K562 (cell line): ENCODE measurements around the gene ZNF106. TPM values are rescaled to one million over a fixed set of nuclear protein-coding genes. Genes with fewer than 3 reads are reported as not detected.

Source experiments
- ARID1B ChIP-seq: fragments of 450-650 bp; IDR thresholded peaks from 2 replicates; pipeline ENCODE4 v1.6.1; 2016; ENCODE audit warnings: antibody characterized with exemption, mild to moderate bottlenecking, inconsistent platforms
- CEBPB ChIP-seq: fragments of 450-650 bp; IDR thresholded peaks from 2 replicates; pipeline ENCODE4 v1.6.1; 2016; ENCODE audit warnings: missing genetic modification characterization, missing compliant biosample characterization
- CHD2 ChIP-seq: IDR thresholded peaks from 2 replicates; pipeline ENCODE4 v1.6.1; 2011; ENCODE audit warnings: low read depth, low read length
- CREM ChIP-seq: IDR thresholded peaks from 2 replicates; pipeline ENCODE4 v1.6.1; 2014; ENCODE audit warnings: antibody characterized with exemption, low read depth
- FOXA3 ChIP-seq, 2 experiments: fragments of 450-650 bp in 1 of 2; sonication (generic) in 1 of 2; formaldehyde crosslinking; IDR thresholded peaks in 1 of 2; conservative IDR thresholded peaks in 1 of 2; 2 replicates each; pipeline versions ENCODE4 v1.4.0 to v1.8.0; 2020 to 2022; ENCODE audit warnings: mild to moderate bottlenecking in 2 of 2, missing genetic modification reagents in 1 of 2
- FOXJ3 ChIP-seq: sonication (generic); formaldehyde crosslinking; IDR thresholded peaks from 2 replicates; pipeline ENCODE4 v1.4.0; 2020; ENCODE audit warnings: mild to moderate bottlenecking, missing genetic modification reagents
- GTF2A2 ChIP-seq: IDR thresholded peaks from 2 replicates; pipeline ENCODE4 v1.6.1; 2016; ENCODE audit warnings: mild to moderate bottlenecking, missing genetic modification characterization, missing compliant biosample characterization
- HMG20B ChIP-seq: fragments of 250-450 bp; sonication (Bioruptor Pico); IDR thresholded peaks from 2 replicates; pipeline ENCODE4 v1.5.0; 2021; ENCODE audit warnings: mild to moderate bottlenecking
- KLF6 ChIP-seq: fragments of 250-450 bp; sonication (Bioruptor Pico); IDR thresholded peaks from 2 replicates; pipeline ENCODE4 v1.4.0; 2020; ENCODE audit warnings: mild to moderate bottlenecking, moderate library complexity, borderline replicate concordance
- NKRF ChIP-seq: fragments of 450-650 bp; IDR thresholded peaks from 2 replicates; pipeline ENCODE4 v1.6.1; 2016; ENCODE audit warnings: borderline replicate concordance
- PHTF2 ChIP-seq: fragments of 250-450 bp; sonication (Bioruptor Pico); IDR thresholded peaks from 2 replicates; pipeline ENCODE4 v1.5.0; 2021; ENCODE audit warnings: mild to moderate bottlenecking
- RBFOX2 ChIP-seq: fragments of 200-400 bp; formaldehyde crosslinking; IDR thresholded peaks from 2 replicates; pipeline ENCODE4 v1.6.1; 2017; ENCODE audit warnings: low read depth, mild to moderate bottlenecking, low read length, moderate library complexity
- RBM39 ChIP-seq: fragments of 200-400 bp; formaldehyde crosslinking; optimal IDR thresholded peaks from 2 replicates; pipeline ENCODE3; 2018; ENCODE audit warnings: low read depth, low read length
- TAL1 ChIP-seq: fragments of 450-650 bp; IDR thresholded peaks from 2 replicates; pipeline ENCODE4 v1.6.1; 2016; ENCODE audit warnings: mild to moderate bottlenecking
- THRB ChIP-seq: fragments of 450-650 bp; formaldehyde crosslinking; conservative IDR thresholded peaks from 2 replicates; pipeline ENCODE4 v1.4.0; 2022; ENCODE audit warnings: mild to moderate bottlenecking, missing genetic modification characterization
- VEZF1 ChIP-seq: fragments of 200-800 bp; sonication (Bioruptor generic); IDR thresholded peaks from 2 replicates; pipeline ENCODE4 v1.6.1; 2017; ENCODE audit warnings: missing genetic modification characterization, missing compliant biosample characterization
- YY1 ChIP-seq, 3 experiments: IDR thresholded peaks; 2 replicates each; pipeline ENCODE4 v1.6.1; 2011; ENCODE audit warnings: low read length in 2 of 3, mild to moderate bottlenecking in 2 of 3, moderate library complexity in 2 of 3, borderline replicate concordance in 1 of 3, control low read depth in 1 of 3, low read depth in 1 of 3; ENCODE audit not compliant: insufficient read depth in 3 of 3, insufficient replicate concordance in 2 of 3, control insufficient read depth in 1 of 3, insufficient read length in 1 of 3; ENCODE audit errors: extremely low read depth in 1 of 3
- ZC3H4 ChIP-seq: sonication (generic); formaldehyde crosslinking; IDR thresholded peaks from 2 replicates; pipeline ENCODE4 v1.9.0; 2021; ENCODE audit warnings: missing genetic modification reagents, borderline replicate concordance
- ZNF316 ChIP-seq: fragments of 450-650 bp; IDR thresholded peaks from 2 replicates; pipeline ENCODE4 v1.6.1; 2016
- ZNF444 ChIP-seq: fragments of 250-450 bp; sonication (Bioruptor Pico); IDR thresholded peaks from 2 replicates; pipeline ENCODE4 v1.4.0; 2020; ENCODE audit warnings: mild to moderate bottlenecking, moderate library complexity
- polyA plus RNA-seq, 8 experiments: library from polyadenylated mRNA; depleted of rRNA in 4 of 8; stranded (reverse) in 5 of 8; unstranded in 3 of 8; fragments of >200 nt; fragmentation: Nextera tagmentation in 2 of 8; fragmentation: Illumina TruSeq in 1 of 8; extraction: Ambion mirVana in 2 of 8; extraction: Trizol in 1 of 8; gene quantifications; 2 replicates each; pipeline versions ENCODE4 v1.2.1 to v1.2.3, GENCODE V29; 2011 to 2014; ENCODE audit warnings: inconsistent platforms in 1 of 8, missing spikeins in 1 of 8
- total RNA-seq, 7 experiments: library from RNA; depleted of rRNA in 6 of 7; stranded (reverse); fragments of >200 nt in 6 of 7; fragmentation: Illumina TruSeq in 2 of 7; extraction: Trizol in 2 of 7; gene quantifications; 2 replicates each; pipeline versions ENCODE4 v1.2.1 to v1.2.3, GENCODE V29; 2011 to 2021; ENCODE audit warnings: low replicate concordance in 1 of 7
- TF ChIP-seq, protein P1 (sequence below): sonication (generic); formaldehyde crosslinking; IDR thresholded peaks from 2 replicates; pipeline ENCODE4 v1.9.0; 2022; ENCODE audit warnings: mild to moderate bottlenecking, missing genetic modification reagents
- TF ChIP-seq, protein P2 (sequence below): fragments of 450-650 bp; IDR thresholded peaks from 2 replicates; pipeline ENCODE4 v1.6.1; 2016

The ZNF106 gene
- total and polyA plus RNA-seq, 9 of the 15 experiments (the other 6 are each of a cell fraction or from before 2014, with no cell fraction given) = 14.4 to 55.3 (median 33.7) TPM

- TF ChIP-seq TAL1 (peak; percentile 78), ZNF316 (no peak), CHD2 (no peak), THRB (CRISPR knock-in tag) (no peak), GTF2A2 (no peak), HMG20B (CRISPR knock-in tag) (no peak), CREM (no peak), ZNF444 (CRISPR knock-in tag) (no peak), YY1 (IDR thresholded peaks at IDR 0.05; ENCODE audit: borderline replicate concordance in 1 of 3, control insufficient read depth in 1 of 3, extremely low read depth in 1 of 3, insufficient read depth in 3 of 3, insufficient read length in 1 of 3, insufficient replicate concordance in 2 of 3, low read depth in 1 of 3, low read length in 2 of 3) (no peak), RBFOX2 (no peak), RBM39 (no peak), FOXA3 (CRISPR knock-in tag; conservative IDR thresholded peaks at IDR 0.05 in 1 of 2, IDR thresholded peaks at IDR 0.05 in 1 of 2) (0 out of 4 replicates have a peak, but pooled peaks of 1 of the 2 experiments have one; percentile 15), FOXJ3 (CRISPR knock-in tag) (no peak), VEZF1 (CRISPR knock-in tag) (peak; percentile 83), KLF6 (CRISPR knock-in tag) (no peak), ZC3H4 (CRISPR knock-in tag) (no peak), PHTF2 (CRISPR knock-in tag) (no peak), CEBPB (tag) (no peak), ARID1B (peak; percentile 78), NKRF (no peak)
- TF ChIP-seq, protein P1, sequence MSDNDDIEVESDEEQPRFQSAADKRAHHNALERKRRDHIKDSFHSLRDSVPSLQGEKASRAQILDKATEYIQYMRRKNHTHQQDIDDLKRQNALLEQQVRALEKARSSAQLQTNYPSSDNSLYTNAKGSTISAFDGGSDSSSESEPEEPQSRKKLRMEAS (CRISPR knock-in tag) = no peak
- TF ChIP-seq, protein P2, sequence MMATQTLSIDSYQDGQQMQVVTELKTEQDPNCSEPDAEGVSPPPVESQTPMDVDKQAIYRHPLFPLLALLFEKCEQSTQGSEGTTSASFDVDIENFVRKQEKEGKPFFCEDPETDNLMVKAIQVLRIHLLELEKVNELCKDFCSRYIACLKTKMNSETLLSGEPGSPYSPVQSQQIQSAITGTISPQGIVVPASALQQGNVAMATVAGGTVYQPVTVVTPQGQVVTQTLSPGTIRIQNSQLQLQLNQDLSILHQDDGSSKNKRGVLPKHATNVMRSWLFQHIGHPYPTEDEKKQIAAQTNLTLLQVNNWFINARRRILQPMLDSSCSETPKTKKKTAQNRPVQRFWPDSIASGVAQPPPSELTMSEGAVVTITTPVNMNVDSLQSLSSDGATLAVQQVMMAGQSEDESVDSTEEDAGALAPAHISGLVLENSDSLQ = peak; percentile 81
Measured at GRCh38 chr15:42499858-42500609, 9.1 kb upstream of the ZNF106 start (continued).
